Fibroblast of peridontal ligament (primary cell): ENCODE data around the gene RNU6-1.

Source experiments
- DNase-seq: peaks from one replicate; pipeline ENCODE4 v3.0.0-alpha.2; 2010; ENCODE audit errors: extremely low read depth

Gene RNU6-1

GRCh38 chr15:67832897-67833709, 6.7 kb downstream of the RNU6-1 start:
- DNase-seq, result no peak

DNA sequence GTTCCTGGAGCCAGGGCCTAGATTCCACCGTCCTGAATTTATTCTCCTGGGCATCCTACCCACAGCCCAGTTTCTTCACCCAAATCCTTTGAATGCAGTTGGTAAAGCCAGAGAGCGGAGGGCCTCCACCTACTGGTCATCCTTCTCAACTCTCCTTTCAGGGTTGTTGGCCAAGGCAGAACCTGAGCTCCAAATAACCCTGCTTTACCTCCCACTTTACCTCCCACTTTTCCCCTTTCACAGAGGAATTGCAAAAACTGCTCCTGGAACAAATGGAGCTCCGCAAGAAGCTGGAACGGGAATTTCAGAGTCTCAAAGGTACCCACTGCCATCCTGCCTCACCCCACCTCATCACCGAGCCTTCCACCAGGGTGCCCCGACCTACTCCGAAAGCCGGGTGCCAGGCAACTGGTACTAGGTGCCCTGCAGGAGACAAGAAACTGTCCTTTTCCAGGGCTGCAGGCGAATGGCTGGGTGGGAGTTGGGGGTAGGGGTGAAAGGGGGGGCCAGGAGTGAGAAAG, 7.8 kb downstream of the RNU6-1 start:
- no peak for DNase-seq

DNA sequence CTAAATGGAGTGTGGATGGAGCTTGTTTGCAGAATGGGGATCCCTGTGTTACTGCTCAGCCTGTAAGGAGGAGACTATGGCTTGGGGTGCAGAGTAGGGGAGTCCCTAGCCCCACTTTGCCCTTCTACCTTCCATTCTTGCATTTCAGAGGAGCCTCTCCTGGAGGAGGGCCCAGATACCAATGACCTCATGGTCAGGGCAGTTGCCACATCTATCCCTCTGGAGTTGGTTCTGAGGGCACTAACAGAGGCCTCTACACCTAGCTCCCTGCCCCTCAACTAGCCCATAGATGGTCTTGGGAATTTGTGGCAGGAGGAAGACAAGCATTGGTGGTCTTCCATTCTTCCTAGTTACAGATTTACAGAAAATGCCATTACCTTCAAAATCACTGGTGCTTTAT, 8.5 kb downstream of the RNU6-1 start:
- DNase-seq, result no peak

- DNase-seq, result no peak
Observed at GRCh38 chr15:67829647-67830504, 10.0 kb downstream of the RNU6-1 start.

DNA sequence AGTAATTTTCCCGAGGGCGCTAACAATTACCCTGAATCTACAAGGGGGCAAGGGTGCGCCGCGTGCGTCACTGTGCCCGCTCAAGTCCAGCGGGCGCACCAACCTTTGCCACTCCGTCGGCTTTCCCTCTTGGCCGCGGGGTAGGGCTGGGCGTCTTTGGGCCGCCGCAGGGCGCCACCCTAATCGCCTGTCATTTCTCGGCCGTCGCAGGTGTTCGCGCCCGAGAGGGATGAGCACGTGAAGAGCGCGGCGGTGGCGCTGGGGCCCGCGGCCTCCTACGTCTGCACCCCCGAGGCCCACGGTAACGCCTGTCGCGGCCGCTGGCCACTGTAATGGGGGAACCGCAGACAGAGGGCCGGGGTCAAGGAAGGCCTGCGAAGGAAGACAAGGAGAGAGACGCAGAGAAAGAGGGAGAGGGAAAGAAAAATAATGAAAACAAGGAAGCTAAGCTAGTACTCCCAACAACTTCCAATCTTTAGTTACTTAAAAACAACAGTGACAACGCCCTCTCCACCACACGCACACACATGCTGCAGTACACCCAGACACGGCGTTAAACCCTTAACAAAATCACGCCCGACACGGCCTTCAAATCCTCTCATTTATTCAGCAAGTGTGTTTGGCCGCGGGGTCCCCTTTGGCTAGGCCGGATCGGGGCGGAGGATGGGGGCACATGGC, 10.7 kb downstream of the RNU6-1 start:
- DNase-seq, result no peak

DNA sequence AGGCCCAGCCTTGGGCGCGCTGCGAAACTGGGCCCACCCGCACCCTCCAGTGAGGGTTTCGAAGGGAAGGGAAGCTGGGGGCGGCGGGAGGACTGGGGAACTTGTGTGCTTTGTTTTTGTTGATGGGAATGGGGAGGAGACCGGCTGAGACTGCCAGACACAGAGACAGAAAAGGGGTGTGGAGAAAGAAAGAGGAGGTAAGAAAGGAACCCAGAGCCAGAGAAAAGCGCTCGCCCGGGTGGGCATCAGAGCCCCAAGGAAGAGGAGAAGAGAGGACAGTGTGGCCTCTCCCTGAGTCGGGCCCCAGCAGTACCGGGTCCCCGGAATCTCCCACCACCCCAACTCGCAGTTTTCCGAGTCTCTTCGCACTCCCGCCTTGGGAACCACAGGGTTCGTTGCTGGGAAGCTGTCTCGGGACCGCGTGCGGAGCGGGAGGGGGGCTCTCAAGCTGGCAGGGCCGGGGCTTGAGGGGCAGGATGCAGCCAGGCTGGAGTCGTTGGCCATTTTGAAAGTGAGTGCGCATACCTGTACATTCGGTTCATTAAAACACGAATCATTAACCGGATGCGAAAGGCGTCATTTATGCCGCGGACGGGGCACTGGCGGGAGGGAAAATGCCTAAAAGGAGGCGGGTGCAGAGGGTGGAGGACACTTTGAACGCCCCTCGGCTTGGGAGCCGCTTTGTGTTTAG, 11.4 kb downstream of the RNU6-1 start:
- no peak for DNase-seq

- no peak for DNase-seq
Observed at GRCh38 chr15:67827562-67828277, 12.1 kb downstream of the RNU6-1 start.

- no peak for DNase-seq
Observed at GRCh38 chr15:67826717-67827561, 12.9 kb downstream of the RNU6-1 start.

- DNase-seq, result no peak
Observed at GRCh38 chr15:67825881-67826716, 13.7 kb downstream of the RNU6-1 start.

DNA sequence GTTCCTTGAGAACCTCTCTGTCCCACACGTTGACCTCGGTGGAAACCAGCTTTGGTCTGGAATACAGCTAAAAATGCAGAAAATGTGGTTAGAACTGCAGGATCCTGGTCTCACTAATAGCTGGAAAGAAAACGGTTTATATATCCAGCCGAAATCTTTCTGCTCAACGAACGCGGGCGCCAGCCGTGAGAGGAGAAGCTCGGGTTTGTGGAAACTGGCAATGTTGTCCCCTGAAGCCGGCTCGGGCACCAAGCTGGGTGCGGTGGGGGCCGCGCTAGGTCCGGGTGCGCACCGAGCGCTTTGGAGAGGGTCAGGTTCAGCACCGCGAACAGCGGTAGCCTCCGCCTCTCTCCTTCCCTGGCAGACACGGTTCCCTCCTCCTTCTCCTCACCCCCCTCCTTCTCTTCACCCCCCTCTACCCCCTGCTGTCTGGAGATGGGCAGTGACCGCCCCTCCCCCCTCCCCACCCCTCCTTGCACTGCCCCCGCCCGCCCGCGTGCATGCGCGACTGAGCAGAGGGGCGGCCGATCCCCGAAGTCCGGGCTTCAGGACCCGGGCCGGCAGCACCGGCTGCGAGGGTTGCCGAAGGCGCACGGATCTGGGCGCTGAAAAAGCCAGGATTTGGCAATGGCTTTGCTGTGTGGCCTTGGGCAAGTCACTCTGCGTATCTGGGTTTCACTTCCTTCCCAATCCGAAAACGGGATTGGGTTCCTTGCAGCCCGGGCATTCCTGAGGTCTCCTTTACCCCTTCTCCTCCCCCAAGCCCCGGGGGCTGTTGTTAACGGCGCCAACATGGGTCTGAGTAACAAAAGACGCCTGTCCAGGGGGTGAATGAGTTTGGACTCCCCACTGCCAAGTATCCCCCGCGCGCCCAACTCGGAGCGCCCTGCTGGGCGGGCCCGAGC, 14.6 kb downstream of the RNU6-1 start, which contains the start of gene SKOR1:
Gene SKOR1 (plus strand): TSS at position 534 of the 905 bp plus-strand sequence. CDS start 94 bp downstream, at position 628.
- no peak for DNase-seq

GRCh38 chr15:67824197-67824968, 15.5 kb downstream of the RNU6-1 start:
- no peak for DNase-seq

DNA sequence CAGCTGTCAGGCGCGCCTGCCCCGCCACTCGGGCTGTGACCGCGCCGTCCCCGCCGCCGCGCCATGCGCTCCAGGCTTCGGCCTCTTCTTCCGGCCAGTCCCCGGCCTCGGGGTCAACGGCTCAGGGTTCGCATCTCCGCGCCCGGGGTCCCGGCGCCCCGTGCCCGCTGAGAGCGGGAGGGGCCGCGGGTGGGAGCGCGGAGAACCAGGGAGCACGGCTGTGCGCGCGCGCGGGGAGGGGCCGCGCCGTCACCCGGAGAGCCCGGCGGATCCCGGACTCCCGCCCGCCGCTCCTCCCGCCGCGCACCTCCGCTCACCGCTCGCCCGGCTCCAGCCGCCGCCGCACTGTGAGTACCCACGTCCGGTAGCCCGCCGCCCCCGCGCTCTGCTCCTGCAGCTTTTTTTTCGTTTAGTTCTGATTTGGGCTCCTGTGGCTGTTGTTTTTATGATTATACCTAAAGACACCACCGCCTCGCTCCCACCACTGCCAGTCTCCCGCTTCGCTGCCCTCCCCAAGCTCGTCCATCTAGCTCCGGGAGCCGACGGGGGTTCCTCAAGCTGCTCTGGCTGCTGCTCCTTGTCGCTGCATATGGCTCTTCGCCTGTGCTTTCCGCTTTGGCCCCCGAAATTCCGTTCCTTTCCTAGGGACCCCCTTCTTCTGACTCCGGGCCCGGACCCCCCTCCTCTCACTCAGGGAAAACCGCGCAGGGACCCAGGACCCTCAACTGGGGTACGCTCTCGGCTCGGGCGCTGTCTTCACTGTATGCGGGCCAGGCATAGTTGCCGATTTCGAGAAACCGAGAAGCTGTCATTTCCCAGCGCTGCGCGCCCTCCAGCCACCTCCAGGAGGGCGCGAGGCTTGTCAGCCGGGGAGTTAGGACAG, 16.3 kb downstream of the RNU6-1 start:
- DNase-seq, result no peak

DNA sequence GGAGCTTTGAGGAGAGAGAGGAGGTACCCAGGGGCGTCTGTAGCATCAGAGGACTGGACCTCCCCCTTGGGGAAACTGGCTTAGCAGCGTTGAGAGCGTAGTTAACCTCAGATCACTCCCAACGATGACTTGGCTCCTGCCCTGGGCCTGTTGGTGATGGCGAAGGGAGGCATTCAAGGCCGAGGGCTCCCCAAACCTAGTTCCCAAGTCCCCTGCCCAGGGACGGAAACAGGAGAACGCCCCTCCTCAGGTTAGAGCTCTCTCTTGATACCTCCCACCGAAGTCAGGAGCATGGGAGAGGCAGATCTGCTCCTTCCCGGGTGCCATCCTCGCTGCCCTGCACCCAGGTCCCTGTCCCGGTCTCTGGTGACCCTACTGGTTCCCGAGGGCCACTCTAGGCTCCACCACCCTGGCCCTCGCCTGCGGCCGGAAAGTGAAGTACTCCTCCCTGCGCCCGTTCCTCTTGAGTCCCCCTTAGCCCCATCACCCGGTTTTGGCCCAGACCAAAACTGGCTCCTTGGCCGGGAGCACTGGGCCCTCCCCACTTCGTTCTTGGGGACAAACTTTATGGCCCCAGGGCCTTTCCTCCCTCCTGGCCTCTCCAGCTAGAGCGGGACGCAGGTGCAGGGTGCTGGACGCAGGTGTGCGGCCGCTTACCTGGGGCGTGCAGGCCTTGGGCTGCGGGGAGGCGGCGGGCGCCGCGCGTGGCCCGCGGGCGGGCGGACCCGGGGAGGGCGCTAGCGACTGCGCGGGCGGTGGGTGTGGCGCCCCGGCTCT, 17.1 kb downstream of the RNU6-1 start:
- DNase-seq, result no peak

- DNase-seq, result no peak
Observed at GRCh38 chr15:67821784-67822440, 17.9 kb downstream of the RNU6-1 start.
